BJ (cell line): ENCODE measurements around the gene VPS8. TPM values are rescaled to one million over a fixed set of nuclear protein-coding genes. Genes with fewer than 3 reads are reported as not detected.

Experiments used
- CTCF ChIA-PET: fragments of 350-600 bp; formaldehyde crosslinking; extraction: SDS; loops from one replicate; lab custom pipeline; 2021; ENCODE audit warnings: antibody characterized with exemption, inconsistent platforms; lab: Yijun Ruan, JAX
- POLR2A ChIA-PET: fragments of 300-600 bp; sonication (Branson Sonifier 250); formaldehyde crosslinking; extraction: SDS; loops from one replicate; lab custom pipeline; 2021; ENCODE audit warnings: antibody characterized with exemption; lab: Charles Lee
- DNase-seq: peaks from one replicate; pipeline ENCODE4 v3.0.0-alpha.2; 2011; ENCODE audit warnings: low read depth
- H3K27me3 ChIP-seq: 2 replicates; pipeline ENCODE4 v1.6.0; 2011; ENCODE audit warnings: low read length; ENCODE audit not compliant: control insufficient read depth, insufficient read depth
- H3K36me3 ChIP-seq: 2 replicates; pipeline ENCODE4 v1.5.1; 2011; ENCODE audit warnings: low read length; ENCODE audit not compliant: control insufficient read depth, insufficient read depth
- H3K4me3 ChIP-seq: 2 replicates; pipeline ENCODE4 v1.5.1; 2011; ENCODE audit warnings: low read depth, mild to moderate bottlenecking, control low read depth, low read length
- CTCF ChIP-seq: IDR thresholded peaks from 2 replicates; pipeline ENCODE4 v1.5.1; 2011; ENCODE audit warnings: low read depth, mild to moderate bottlenecking, control low read depth, inconsistent platforms, low read length, moderate library complexity; ENCODE audit not compliant: insufficient read depth
- polyA plus RNA-seq: library from polyadenylated mRNA; depleted of rRNA; stranded (reverse); fragments of >200 nt; gene quantifications from 2 replicates; pipeline ENCODE4 v1.2.3, GENCODE V29; 2011

Gene VPS8
- polyA plus RNA-seq, 1 experiment = 14.3 TPM

GRCh38 chr3:185062191-185062590 is 250.2 kb downstream of the VPS8 start:
- Histone ChIP-seq H3K36me3 (no peaks in the 10 kb centered on the region), H3K27me3 (no peaks in the 10 kb centered on the region), H3K4me3 (no peak overlapping the region)
- ChIA-PET POLR2A (no interaction called here), CTCF (no interaction called here)
- no peak for TF ChIP-seq CTCF
- no peak for DNase-seq

GRCh38 chr3:185063431-185063830 is 251.5 kb downstream of the VPS8 start:
- DNase-seq = no peak
- Histone ChIP-seq H3K36me3 (no peaks in the 10 kb centered on the region), H3K27me3 (no peaks in the 10 kb centered on the region), H3K4me3 (no peak overlapping the region)
- POLR2A ChIA-PET = no interaction called here
- no peak for TF ChIP-seq CTCF
- CTCF ChIA-PET = interaction anchor here (0.7 kb wide), 1 partner anchor 228 kb away, joined by 3 read pairs; no protein-coding TSS in a partner anchor

GRCh38 chr3:185065059-185065458 is 253.1 kb downstream of the VPS8 start:
- POLR2A ChIA-PET = no interaction called here
- CTCF ChIA-PET = interaction anchor here (1.1 to 1.2 kb wide), 3 partner anchors 16 to 173 kb away, joined by 3 to 4 read pairs (median 3); no protein-coding TSS in a partner anchor
- no peaks in the 10 kb centered on the region for H3K36me3 ChIP-seq
- DNase-seq = no peak
- H3K4me3 ChIP-seq = no peak overlapping the region
- no peaks in the 10 kb centered on the region for H3K27me3 ChIP-seq
- no peak for TF ChIP-seq CTCF

GRCh38 chr3:185066251-185066650 is 254.3 kb downstream of the VPS8 start:
- no peak for DNase-seq
- no peak for TF ChIP-seq CTCF
- Histone ChIP-seq H3K36me3 (no peaks in the 10 kb centered on the region), H3K4me3 (no peak overlapping the region), H3K27me3 (no peaks in the 10 kb centered on the region)
- CTCF ChIA-PET = interaction anchor here (1.4 to 2.0 kb wide), 2 partner anchors 12 to 16 kb away, joined by 3 to 5 read pairs; no protein-coding TSS in a partner anchor
- POLR2A ChIA-PET = no interaction called here

- DNase-seq = no peak
- no peak for TF ChIP-seq CTCF
- Histone ChIP-seq H3K36me3 (no peaks in the 10 kb centered on the region), H3K4me3 (no peak overlapping the region), H3K27me3 (no peaks in the 10 kb centered on the region)
- POLR2A ChIA-PET = no interaction called here
- CTCF ChIA-PET = interaction anchor here (1.4 to 2.0 kb wide), 2 partner anchors 11 to 17 kb away, joined by 3 to 5 read pairs; no protein-coding TSS in a partner anchor
Measured at GRCh38 chr3:185067173-185067572, 255.2 kb downstream of the VPS8 start.
